ENCODE measurements around the gene EGFR.

Gene EGFR

GRCh38 chr7:55156919-55157763, 138.3 kb downstream of the EGFR start:
- TF ChIP-seq FOXP2 (optimal IDR thresholded peaks at IDR 0.05; ENCODE audit: borderline replicate concordance, extremely low read depth, extremely low read length, insufficient read depth) (no peak), REST (IDR thresholded peaks at IDR 0.05; ENCODE audit: insufficient read depth in 1 of 2, low read depth in 2 of 2, low read length in 2 of 2) (no peak), POLR2AphosphoS5 (IDR thresholded peaks at IDR 0.05; ENCODE audit: low read depth, low read length) (no peak), TAF1 (IDR thresholded peaks at IDR 0.05; ENCODE audit: borderline replicate concordance, insufficient read depth, low read length) (no peak), SIN3A (IDR thresholded peaks at IDR 0.05; ENCODE audit: borderline replicate concordance, insufficient read depth, low read length) (no peak)

DNA sequence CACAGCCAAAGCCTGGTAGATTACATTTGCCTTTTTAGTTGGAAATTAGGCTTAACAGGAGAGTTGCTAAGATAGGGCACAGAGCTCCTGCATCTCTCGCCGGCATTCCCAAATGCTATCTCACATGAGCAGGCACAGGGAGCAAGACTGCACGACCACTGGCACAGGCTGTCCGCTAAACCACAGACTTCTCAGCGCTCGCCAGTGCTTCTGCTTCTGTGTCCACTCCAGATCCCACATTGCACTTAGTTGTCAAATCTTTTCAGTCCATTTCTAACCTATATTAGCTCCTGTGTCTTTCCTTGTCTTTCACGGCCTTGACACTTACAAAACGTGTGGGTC, 138.9 kb downstream of the EGFR start:
- no peak for TF ChIP-seq FOXP2 (optimal IDR thresholded peaks at IDR 0.05; ENCODE audit: borderline replicate concordance, extremely low read depth, extremely low read length, insufficient read depth)
- no peak for TF ChIP-seq REST (IDR thresholded peaks at IDR 0.05; ENCODE audit: insufficient read depth in 1 of 2, low read depth in 2 of 2, low read length in 2 of 2)
- TF ChIP-seq SIN3A (IDR thresholded peaks at IDR 0.05; ENCODE audit: borderline replicate concordance, insufficient read depth, low read length), result no peak
- TF ChIP-seq POLR2AphosphoS5 (IDR thresholded peaks at IDR 0.05; ENCODE audit: low read depth, low read length), result no peak
- TF ChIP-seq TAF1 (IDR thresholded peaks at IDR 0.05; ENCODE audit: borderline replicate concordance, insufficient read depth, low read length), result no peak

GRCh38 chr7:55158541-55159382, 139.9 kb downstream of the EGFR start:
- no peak for TF ChIP-seq FOXP2 (optimal IDR thresholded peaks at IDR 0.05; ENCODE audit: borderline replicate concordance, extremely low read depth, extremely low read length, insufficient read depth)
- no peak for TF ChIP-seq TAF1 (IDR thresholded peaks at IDR 0.05; ENCODE audit: borderline replicate concordance, insufficient read depth, low read length)
- TF ChIP-seq POLR2AphosphoS5 (IDR thresholded peaks at IDR 0.05; ENCODE audit: low read depth, low read length), result no peak
- TF ChIP-seq SIN3A (IDR thresholded peaks at IDR 0.05; ENCODE audit: borderline replicate concordance, insufficient read depth, low read length), result no peak
- no peak for TF ChIP-seq REST (IDR thresholded peaks at IDR 0.05; ENCODE audit: insufficient read depth in 1 of 2, low read depth in 2 of 2, low read length in 2 of 2)

- TF ChIP-seq TAF1 (IDR thresholded peaks at IDR 0.05; ENCODE audit: borderline replicate concordance, insufficient read depth, low read length), result no peak
- no peak for TF ChIP-seq SIN3A (IDR thresholded peaks at IDR 0.05; ENCODE audit: borderline replicate concordance, insufficient read depth, low read length)
- TF ChIP-seq POLR2AphosphoS5 (IDR thresholded peaks at IDR 0.05; ENCODE audit: low read depth, low read length), result no peak
- TF ChIP-seq REST (IDR thresholded peaks at IDR 0.05; ENCODE audit: insufficient read depth in 1 of 2, low read depth in 2 of 2, low read length in 2 of 2), result no peak
These were observed 141.7 kb downstream of the EGFR start for GRCh38 chr7:55160539-55160938.

Measured in PFSK-1 (cell line).